Measurements from ENCODE around the gene ZNF106.

- no peak for TF ChIP-seq POLR2A (IDR thresholded peaks at IDR 0.05; ENCODE audit: extremely low read depth, insufficient read length)
- TF ChIP-seq, protein P1, sequence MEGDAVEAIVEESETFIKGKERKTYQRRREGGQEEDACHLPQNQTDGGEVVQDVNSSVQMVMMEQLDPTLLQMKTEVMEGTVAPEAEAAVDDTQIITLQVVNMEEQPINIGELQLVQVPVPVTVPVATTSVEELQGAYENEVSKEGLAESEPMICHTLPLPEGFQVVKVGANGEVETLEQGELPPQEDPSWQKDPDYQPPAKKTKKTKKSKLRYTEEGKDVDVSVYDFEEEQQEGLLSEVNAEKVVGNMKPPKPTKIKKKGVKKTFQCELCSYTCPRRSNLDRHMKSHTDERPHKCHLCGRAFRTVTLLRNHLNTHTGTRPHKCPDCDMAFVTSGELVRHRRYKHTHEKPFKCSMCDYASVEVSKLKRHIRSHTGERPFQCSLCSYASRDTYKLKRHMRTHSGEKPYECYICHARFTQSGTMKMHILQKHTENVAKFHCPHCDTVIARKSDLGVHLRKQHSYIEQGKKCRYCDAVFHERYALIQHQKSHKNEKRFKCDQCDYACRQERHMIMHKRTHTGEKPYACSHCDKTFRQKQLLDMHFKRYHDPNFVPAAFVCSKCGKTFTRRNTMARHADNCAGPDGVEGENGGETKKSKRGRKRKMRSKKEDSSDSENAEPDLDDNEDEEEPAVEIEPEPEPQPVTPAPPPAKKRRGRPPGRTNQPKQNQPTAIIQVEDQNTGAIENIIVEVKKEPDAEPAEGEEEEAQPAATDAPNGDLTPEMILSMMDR (IDR thresholded peaks at IDR 0.05; ENCODE audit: low read depth, low read length): no peak
These were observed 115.7 kb downstream of the ZNF106 start for GRCh38 chr15:42375252-42375651.

All from NB4 (cell line).